Retinal pigment epithelial cell (primary cell): ENCODE measurements around the gene ACOT7.
"Not testable (repeated sequence)": the region's sequence is repeated elsewhere in the genome, so short reads cannot be mapped to it uniquely, and the experiment has no call there.

Source experiments
- DNase-seq: peaks from one replicate; pipeline ENCODE4 v3.0.0-alpha.2; 2010; ENCODE audit warnings: low read depth
- H3K4me3 ChIP-seq: 2 replicates; pipeline ENCODE4 v1.5.1; 2011; ENCODE audit warnings: mild to moderate bottlenecking, low read length, control low read depth, moderate library complexity
- CTCF ChIP-seq: conservative IDR thresholded peaks from 2 replicates; pipeline ENCODE4 v1.5.1; 2011; ENCODE audit warnings: low read depth, low read length, control low read depth, inconsistent platforms

ACOT7 gene

GRCh38 chr1:6435129-6435528, 41.6 kb upstream of the ACOT7 start:
- no peak for DNase-seq
- no peak for TF ChIP-seq CTCF
- H3K4me3 ChIP-seq, result no peak overlapping the region

- no peak for DNase-seq
- H3K4me3 ChIP-seq, result no peak overlapping the region
- TF ChIP-seq CTCF, result no peak
These were observed 40.6 kb upstream of the ACOT7 start for GRCh38 chr1:6434186-6434585.

GRCh38 chr1:6431645-6432579, 38.3 kb upstream of the ACOT7 start:
- not testable (repeated sequence) for DNase-seq, H3K4me3 ChIP-seq

- DNase-seq, H3K4me3 ChIP-seq: not testable (repeated sequence)
These were observed 36.3 kb upstream of the ACOT7 start for GRCh38 chr1:6429660-6430411.

- H3K4me3 ChIP-seq, DNase-seq: not testable (repeated sequence)
These were observed 34.9 kb upstream of the ACOT7 start for GRCh38 chr1:6428453-6428852.

GRCh38 chr1:6427441-6428390, 34.1 kb upstream of the ACOT7 start:
- TF ChIP-seq CTCF, result no peak
- H3K4me3 ChIP-seq, result no peak overlapping the region
- no peak for DNase-seq

- H3K4me3 ChIP-seq, result no peak overlapping the region
- no peak for DNase-seq
- no peak for TF ChIP-seq CTCF
These were observed 33.4 kb upstream of the ACOT7 start for GRCh38 chr1:6426972-6427350.

GRCh38 chr1:6426277-6426971, 32.9 kb upstream of the ACOT7 start:
- no peak overlapping the region for H3K4me3 ChIP-seq
- no peak for DNase-seq
- TF ChIP-seq CTCF, result no peak
